HG03139 (cell line): Measurements from ENCODE around the gene SLC24A1.

Source experiments
- ATAC-seq: cut with Tn5 transposase; IDR thresholded peaks from one replicate; pipeline ENCODE4 v1.9.1; 2021; ENCODE audit not compliant: unreplicated experiment

The SLC24A1 gene

DNA sequence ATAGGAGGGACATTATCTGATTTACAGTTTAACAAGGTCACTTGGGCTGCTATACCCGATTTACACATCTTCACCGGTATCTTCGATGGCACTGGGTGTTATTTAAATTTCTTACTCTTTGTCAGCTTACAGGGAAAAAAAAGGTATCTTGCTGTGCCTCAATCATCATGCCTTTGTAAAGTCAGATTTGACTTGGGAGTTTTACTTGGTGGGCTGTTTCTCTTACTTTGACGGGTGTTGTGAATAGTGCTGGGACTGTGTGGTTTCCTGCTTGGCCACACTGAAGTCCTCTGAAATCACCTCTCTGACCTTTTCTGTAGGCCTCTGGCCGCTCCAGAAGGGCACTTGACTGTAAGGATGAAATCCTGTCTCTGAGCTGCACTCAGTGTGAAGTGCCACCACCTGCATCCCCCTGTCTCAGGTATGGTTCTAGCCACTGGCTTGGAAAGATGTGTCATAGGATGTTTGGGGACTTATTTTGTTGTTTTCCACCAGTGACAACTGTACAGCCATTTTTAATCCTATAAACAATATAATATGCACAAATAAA is 3.1 kb upstream of the SLC24A1 start:
- no peak for ATAC-seq

DNA sequence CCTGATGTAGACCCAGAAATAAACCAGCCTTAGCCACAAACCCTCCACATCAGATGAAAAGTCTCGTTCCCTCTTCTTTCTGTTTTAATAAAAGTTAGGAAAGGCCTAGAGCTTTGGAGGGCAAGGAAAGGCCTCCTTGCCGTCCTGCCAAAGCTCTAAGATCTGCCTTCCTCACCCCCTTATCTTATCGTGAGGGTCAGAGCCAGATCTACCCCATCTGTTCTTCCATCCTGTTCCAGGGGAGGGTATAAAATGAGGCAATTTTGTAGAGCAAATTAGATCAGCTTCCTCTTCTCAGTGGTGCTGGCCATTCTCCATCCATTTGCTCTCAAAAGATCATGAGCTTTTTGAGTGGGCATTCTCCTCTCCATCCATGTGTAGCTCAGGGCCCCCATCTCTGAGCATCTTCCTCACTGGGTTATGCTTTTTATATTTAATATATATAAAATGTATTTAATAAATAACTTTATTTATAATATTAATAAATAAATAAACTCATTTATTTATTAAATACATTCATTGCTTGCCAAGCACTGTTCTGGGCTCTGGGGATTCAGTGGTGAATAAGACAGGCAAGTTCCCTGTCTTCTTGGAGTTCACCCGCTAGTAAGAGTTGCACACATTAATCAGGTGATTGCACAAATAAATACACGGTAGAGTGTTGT is 2.0 kb upstream of the SLC24A1 start:
- no peak for ATAC-seq

DNA sequence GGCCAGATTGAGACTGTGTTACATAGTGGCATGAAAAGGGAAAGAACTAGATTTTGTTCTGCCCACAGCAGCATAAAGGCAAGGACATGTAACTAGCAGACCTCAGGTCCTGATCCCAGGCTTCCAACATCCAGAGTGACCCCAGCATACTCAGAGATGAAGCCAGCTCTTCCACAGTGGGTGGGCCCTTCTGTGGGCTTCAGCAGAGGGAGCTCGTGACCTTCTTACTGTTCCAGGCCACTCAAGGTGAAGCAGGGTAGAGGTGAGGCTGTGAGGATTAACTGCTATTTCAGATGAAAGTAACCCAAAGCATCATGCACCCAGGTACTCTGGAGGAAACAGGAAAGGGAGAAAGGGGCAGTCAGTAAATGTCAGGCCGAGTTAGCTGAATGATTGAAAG is 905 bp upstream of the SLC24A1 start:
- ATAC-seq = no peak

DNA sequence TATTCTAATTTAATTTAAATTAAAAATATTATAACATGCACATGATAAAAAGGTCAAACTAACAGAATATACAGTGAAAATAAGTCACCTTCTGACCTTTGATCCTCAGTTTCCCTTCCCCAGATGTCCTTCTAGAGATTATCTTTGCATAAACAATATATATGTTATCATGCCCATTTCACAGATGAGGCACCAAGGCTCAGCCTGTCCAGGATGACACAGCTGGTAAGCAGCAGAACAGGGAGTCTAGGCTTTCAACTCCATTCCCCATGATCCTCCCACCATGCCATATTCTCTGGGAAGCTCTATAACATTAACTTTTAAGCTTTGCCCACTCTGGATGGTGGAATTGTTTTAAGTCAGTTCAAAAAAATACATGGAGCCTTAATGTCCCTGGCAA is 1.4 kb downstream of the SLC24A1 start:
- ATAC-seq = no peak

DNA sequence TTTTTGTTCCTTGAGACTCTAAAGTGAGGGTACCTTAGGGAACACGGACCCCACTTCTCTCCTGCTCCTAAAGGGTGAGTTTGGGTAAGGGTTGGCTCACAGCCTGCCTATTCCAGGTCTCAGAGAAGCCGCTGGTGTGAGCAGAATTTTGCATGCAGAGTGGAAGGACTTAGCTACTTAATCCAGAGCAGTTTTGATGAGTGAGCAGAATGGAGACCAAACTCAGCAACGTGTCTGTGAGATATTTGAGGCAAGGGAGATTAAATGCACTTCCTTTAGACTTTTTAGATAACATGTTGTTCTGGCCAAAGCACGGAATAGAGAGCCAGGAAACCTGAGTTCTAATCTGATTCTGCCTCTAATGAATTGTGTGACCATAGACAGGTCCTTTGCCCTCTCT is 5.1 kb downstream of the SLC24A1 start:
- ATAC-seq = no peak

DNA sequence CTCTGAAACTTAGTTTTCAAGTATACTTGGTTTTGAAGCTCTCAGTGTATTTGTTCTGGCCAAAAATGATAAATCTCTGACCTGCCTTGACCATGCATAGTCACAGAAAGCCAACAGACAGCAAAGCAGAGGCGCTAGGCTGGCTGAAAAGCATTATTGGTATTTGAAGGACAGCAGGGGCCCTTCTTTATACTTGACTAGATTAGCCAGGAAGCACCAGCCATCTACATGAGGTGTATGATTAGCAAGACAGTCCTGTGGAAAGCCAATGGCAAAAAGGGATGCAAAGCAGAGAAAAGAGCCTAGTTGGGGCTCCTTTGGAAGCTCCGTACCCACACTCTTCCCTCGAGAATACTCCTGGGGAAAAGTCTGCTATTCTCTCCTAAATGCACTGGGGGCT is 7.8 kb downstream of the SLC24A1 start:
- no peak for ATAC-seq

DNA sequence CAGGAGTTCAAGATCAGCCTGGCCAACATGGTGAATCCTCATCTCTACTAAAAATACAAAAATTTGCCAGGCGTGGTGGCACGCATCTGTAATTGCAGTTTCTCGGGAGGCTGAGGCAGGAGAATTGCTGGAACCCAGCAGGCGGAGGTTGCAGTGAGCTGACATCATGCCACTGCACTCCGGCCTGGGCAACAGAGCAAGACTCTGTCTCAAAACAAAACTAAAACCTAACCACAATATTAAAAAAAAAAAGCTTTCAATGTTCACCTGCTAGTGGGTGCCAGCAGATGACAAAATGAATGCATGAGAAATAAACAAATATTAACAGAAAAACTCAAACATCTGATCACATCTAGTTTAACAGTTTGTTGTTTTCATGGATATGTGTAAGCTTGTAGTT is 9.0 kb downstream of the SLC24A1 start:
- no peak for ATAC-seq

DNA sequence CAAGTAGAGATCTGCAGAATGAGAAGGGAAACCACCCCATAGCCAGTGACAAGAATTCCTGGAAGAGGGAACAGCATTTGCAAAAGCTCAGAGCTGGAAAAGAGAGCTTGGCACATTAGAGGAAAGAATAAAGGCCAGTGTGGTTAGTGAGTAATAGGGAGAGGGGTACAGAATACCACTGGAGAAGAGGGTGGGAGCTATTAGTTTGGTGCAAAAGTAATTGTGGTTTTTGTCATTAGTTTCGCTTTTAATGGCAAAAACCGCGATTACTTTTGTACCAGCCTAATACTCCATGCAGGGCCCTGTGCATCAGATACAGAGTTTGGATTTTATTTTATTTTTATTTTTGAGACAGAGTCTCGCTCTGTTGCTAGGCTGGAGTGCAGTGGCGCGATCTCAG is 9.8 kb downstream of the SLC24A1 start:
- no peak for ATAC-seq

DNA sequence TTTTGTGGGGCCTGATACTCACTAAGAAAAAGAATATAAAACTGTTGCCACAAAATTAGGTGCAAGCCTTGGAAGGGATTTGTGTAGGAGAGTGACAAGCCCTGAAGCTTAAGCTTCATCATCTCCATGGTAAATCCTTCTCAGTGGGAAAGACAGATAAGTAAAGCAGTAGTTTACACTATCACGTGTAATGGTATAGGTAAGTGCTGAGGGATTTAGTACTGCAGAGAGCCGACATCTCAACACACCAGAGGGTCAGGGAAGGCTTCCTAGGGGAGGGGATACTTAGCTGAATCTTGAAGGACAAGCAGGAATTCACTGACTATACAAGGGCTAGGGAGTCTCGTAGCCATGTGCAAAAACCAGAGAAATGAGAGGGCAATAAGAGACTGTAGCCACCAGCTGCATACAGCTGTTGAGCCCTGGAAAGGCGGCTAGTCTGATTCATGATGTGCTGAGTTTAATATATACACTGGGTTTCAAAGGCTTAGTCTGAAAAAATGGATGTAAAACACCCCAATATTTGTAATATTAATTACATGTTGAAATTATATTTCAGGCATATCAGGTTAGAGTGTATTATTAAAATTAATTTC is 11.1 kb downstream of the SLC24A1 start:
- no peak for ATAC-seq

DNA sequence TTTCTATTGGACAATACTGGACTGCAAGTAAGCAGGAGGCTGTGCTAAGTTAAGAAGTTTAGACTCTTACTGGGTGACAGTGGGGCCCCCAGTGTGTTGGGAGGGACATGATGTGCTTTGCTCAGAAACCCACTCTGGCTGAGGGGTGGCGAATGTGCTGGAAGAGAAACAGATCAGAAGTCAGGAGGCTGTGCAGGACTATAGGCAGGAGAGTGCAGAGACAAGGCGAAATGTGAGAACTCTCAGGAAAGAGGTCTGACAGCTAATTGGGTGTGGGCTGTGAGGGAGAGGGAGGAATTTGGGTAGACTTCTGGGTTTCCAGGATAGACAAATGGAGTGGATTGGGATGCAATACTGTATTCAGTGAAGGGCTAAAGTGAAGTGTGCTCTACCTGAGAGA is 12.0 kb downstream of the SLC24A1 start:
- ATAC-seq = no peak

DNA sequence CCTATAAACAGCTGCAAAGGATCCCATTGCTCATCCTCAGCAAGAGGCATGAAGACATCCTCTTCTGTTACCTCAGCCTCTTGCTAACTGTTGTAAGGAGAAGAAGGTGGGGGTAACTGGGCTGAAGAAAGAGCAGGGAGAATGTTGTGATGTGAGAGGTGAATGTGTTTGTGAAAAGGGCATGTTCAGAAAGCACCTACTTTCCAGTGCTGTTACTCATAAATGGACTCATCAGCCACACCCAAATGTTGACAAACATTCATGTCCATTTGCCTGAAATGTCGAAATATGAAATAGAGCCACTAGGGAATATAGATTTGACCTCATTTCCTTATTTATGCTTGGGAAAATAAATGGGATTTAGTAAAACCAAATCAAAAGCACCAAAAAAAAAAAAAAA is 12.6 kb downstream of the SLC24A1 start:
- ATAC-seq = no peak

DNA sequence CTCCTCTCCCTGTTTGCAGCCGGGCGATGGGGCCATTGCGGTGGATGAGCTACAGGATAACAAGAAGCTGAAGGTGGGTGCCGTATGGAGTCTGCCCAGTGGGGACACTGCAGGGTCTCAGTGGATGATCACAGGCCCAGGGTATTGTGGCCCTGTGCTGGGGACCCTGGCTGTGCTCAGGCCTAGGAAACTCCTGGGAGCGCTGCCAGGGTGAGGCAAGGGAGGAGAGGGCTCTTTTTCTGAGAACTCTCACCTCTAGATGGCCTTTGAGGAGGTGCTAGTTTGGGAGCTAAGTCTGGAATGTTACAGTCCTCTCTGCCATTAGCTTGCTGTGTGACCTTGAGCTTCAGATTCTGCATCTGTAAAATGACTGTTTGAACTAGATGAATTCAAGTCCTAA is 16.4 kb downstream of the SLC24A1 start:
- ATAC-seq = no peak

DNA sequence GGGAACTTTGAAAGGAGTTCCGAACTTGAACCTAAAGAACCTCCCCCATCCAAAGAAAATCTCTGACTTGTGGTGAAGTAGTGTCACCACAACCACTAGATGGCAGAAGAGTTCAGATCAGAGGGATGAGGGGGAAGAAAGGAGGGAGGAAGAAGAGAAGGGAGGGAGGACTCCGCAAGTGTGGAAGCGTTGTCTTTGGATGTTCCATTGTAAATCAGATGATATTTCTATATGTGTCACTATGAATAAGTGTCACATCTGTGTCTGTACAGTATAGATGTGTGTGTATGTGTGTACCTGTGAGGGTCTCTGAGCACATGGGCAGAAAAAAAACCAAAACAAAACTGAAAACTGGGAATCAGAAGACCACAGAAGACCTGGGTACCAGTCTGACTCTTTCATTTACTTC is 16.9 kb downstream of the SLC24A1 start:
- ATAC-seq = no peak

DNA sequence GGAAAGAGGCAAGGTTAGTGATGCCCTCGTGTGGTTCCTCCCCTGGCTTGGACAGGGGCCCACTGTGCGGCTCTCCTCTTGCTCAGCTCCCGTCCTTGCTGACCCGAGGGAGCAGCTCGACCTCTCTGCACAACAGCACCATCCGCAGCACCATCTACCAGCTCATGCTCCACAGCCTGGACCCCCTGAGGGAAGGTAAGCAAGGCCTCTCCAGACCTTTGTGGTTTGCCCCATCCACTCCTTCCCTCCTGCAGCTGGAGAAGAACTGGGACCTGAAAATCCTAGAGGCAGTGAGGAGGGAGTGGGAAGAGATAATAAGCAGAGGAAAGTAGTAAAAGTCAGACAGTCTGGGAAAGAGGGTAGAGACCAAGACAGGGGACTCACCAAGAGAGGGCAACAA is 17.8 kb downstream of the SLC24A1 start:
- ATAC-seq = no peak

DNA sequence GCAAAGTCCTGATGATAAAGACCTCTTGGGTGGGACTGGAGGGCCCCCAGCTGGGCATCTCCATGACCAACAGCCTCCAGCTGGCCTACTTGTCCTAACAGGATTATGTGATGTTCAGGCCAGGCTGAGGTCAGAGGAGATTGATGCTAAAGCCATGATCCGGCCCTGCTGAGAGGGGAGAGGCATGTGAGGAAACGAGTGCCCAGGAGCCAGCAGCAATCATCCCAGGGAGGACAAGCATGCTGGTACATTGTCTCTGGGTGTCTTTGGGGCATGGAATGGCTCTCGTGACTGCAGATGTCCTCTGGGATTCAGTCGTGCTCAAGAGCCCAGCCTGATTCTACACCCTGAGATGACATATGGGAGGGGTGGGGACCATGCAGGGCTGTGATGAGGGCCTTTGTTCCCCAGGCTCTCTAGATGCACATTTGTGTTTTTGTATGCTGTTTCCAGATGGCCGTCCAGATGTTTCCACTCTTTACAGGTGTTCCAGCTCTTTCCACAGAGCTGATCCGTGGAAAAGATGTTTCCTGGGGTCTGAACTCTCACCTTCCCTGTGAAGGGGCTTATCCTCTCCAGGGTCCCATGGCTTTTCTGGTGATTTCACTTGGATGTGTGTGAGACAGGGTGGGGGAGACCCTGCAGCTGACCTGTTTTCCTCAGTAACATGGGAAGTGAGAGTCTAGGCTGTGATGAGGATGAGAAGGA is 20.2 kb downstream of the SLC24A1 start:
- no peak for ATAC-seq

DNA sequence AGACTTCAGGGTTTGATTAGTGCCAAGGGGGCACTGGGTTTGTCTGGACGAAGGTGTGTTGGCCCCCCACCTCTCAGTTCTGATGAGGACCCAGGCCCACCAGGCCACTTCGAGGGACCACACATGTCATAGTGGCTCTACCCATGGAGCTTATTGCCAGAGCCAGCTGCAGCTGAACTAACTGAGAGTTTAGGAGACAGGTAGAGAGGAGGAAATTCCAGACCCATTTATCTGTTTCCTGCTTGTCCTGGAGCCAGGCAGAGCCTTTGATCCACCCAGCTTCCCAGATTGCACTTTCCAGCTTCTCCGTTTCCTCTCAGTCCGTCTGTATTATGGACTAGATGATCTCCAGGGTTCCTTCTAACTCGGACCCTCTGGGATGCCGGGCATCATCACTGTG is 20.9 kb downstream of the SLC24A1 start:
- ATAC-seq = no peak

DNA sequence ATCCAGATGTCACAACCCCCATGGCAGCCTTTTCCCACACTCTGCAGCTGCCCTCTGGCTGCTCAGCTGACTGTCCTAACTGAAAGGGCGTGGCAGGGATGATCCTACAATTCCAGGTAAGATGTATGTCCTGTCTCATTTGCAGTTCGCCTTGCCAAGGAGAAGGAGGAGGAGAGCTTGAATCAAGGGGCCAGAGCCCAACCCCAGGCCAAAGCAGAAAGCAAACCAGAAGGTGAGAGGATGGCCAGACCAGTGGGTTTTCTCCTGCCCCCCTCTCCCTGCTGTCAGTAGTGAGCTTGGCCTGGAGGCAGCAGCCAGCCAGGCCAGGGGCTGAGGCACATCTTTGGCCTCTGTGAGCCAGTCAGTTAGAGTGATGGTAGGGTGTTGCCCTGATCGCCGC is 22.5 kb downstream of the SLC24A1 start:
- no peak for ATAC-seq

DNA sequence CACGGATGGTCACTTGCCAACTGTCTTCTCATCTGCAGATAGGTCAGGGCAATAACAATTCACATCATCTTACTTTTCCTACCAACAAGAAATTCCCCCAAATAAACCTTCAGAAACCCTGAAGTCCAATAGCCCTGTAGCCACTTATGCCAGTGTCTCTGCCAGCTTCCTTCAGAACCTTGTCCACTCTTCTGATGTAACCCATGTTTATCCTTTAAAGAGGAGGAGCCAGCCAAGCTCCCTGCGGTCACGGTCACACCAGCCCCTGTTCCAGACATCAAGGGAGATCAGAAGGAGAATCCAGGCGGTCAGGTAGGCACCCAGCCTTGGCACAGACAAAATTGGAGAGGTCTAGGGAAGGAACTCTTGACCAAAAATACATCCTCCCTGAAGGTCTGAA is 23.7 kb downstream of the SLC24A1 start:
- no peak for ATAC-seq

DNA sequence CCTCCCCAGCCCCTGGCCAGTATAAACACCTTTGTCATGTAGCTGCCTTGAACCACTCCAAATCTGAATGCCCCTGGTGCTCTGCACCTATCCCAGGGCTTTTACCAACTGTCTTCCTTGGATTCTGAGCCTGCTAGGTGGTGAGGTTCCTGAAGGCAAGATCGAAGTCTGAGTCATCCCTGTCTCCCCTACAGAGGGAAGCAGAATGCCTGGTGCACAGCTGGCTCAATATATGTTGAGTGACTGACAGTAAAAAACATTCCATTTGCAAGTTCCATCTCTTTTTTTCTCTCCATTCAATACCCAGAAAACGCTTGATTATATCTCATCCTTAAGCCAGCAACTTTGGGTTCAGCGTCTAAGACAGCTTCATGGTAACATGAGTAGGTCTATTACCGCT is 24.7 kb downstream of the SLC24A1 start:
- no peak for ATAC-seq

DNA sequence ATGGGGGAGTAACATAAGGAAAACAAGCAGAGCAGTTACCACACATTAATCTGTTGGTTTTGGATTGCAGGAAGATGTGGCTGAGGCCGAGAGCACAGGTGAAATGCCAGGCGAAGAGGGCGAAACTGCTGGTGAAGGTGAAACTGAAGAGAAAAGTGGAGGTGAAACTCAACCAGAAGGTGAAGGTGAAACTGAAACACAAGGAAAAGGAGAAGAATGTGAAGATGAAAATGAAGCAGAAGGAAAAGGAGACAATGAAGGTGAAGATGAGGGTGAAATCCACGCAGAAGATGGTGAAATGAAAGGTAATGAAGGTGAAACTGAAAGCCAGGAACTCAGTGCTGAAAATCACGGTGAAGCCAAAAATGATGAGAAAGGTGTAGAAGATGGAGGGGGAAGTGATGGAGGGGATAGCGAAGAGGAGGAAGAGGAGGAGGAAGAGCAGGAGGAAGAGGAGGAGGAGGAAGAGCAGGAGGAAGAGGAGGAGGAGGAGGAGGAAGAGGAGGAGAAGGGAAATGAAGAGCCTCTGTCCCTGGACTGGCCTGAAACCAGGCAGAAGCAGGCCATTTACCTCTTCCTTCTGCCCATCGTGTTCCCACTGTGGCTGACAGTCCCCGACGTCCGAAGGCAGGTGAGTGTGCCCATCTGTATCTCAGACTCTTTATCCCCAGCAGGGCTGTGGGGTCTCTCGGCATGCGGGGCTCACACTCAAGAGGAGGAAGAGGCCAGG is 28.7 kb downstream of the SLC24A1 start:
- ATAC-seq = no peak

DNA sequence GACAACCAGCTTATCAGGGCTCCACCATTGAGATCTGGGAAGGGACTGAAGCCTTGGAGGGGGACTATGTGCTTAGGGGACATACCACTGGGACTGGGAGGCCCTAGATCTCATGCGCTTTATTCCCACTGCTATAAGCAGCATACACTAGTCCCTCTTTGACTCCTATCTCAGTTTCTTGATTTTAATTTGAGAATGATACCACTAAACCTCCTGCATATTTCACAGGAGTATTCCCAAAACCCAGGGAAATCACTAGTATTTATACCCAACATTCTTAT is 29.2 kb downstream of the SLC24A1 start:
- ATAC-seq = no peak
